GM13977 (cell line): ENCODE results near the gene RNF207.
A peak's percentile ranks its signal among the peaks of the same experiment; 100 is the strongest.

Experiments used
- DNase-seq: peaks from one replicate; pipeline ENCODE4 v3.0.0; 2012; ENCODE audit warnings: low spot score
- in situ Hi-C: fragments of 300-500 bp; cut with MboI; formaldehyde crosslinking; loops from one replicate; pipeline ENCODE4 v1.12.0; 2022; ENCODE audit warnings: low sequenced_read_pairs, low pct_unique_long_range_greater_than_20kb, mixed read lengths, inconsistent platforms; ENCODE audit not compliant: unreplicated experiment
- TF ChIP-seq, protein P1 (sequence below): IDR thresholded peaks from 2 replicates; pipeline ENCODE4 v1.5.1; 2012; ENCODE audit warnings: mild to moderate bottlenecking, control low read depth; ENCODE audit not compliant: insufficient read depth; ENCODE audit errors: extremely low read depth, missing control alignments

The RNF207 gene

DNA sequence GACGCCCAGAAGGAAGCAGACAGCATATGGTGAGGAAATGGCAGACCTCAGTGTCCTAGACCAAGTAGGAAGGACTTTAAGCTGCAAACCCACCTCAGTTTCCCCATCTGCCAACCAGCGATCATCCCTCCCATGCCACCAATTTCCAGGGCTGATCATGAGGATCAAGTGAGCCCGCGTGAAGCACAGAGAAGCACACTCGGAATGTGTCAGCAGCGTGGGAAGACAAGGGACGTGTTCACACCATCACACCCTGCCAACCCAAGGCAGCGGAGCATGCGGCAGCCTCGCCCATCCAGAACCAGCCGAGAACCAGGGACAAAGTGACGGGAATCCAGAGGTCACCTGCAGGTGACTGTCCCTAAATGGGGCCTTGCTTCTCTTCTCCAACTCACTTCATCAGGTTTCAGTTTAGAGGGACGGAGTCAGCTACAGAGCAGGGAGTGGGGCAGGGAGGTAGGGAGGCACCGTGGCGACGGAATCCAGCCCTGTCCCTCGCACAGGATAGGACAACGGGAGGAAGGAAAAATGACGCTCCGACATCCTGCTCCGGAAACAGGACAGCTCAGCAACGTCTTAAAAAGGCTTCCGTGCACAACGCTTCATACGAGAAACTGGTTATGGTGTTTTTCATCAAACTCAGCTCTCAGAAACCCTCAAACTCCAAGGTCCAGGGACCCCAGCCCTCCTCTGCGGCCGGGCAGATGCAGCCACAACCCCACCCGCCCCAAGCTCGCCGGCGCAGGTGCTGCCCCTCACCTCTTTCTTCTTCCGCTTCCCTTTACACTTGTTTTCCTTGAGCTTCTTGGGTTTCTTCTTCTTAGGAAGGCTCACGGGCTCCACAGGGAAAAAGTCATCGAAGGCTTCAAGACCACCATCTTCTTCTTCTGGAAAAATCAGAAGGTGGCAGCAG lies 38.3 kb upstream of the RNF207 start:
- in situ Hi-C loops: no loop called here
- TF ChIP-seq, protein P1, sequence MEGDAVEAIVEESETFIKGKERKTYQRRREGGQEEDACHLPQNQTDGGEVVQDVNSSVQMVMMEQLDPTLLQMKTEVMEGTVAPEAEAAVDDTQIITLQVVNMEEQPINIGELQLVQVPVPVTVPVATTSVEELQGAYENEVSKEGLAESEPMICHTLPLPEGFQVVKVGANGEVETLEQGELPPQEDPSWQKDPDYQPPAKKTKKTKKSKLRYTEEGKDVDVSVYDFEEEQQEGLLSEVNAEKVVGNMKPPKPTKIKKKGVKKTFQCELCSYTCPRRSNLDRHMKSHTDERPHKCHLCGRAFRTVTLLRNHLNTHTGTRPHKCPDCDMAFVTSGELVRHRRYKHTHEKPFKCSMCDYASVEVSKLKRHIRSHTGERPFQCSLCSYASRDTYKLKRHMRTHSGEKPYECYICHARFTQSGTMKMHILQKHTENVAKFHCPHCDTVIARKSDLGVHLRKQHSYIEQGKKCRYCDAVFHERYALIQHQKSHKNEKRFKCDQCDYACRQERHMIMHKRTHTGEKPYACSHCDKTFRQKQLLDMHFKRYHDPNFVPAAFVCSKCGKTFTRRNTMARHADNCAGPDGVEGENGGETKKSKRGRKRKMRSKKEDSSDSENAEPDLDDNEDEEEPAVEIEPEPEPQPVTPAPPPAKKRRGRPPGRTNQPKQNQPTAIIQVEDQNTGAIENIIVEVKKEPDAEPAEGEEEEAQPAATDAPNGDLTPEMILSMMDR: no peak

GRCh38 chr1:6168947-6169586 lies 36.9 kb upstream of the RNF207 start:
- DNase-seq: no peak
- TF ChIP-seq, protein P1: no peak
- in situ Hi-C loops: no loop called here

More for the DNA sequence above, 38.3 kb upstream of the RNF207 start:
- no peak for DNase-seq

DNA sequence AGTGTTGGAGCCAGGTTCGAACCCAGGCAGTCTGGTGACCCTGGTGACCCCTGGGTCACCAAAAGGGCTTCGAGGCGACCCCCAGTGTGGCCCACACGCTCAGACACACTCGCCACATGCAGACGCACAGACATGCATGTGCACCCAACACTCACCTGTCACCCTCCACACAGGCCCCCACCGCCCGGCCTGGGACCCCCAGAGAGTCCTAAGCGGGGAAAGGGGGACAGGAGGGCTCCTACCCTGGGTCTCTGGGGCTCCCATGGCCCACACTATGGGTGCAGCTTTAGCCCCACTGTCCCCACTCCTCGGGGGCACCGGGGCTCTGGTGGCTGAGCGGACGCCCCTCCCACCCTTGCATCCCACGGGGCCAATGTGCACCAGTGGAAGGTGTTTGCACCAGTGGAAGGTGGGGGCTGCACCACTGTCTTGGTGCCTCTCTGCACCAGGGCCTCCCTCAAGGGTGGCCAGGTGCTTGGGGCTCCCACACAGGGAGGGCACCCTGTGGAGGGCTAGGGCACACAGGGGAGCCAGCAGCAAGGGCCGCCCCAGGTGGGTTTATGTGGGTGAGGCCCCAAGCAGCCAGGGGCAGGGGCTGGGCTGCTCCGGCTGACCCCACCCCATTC lies 35.7 kb upstream of the RNF207 start:
- in situ Hi-C loops: no loop called here
- no peak for DNase-seq
- TF ChIP-seq, protein P1: no peak

GRCh38 chr1:6170742-6171201 lies 35.1 kb upstream of the RNF207 start:
- DNase-seq: no peak
- TF ChIP-seq, protein P1: no peak
- in situ Hi-C loops: no loop called here

GRCh38 chr1:6171548-6172124 lies 34.3 kb upstream of the RNF207 start:
- in situ Hi-C loops: no loop called here
- DNase-seq: no peak
- TF ChIP-seq, protein P1: peak; percentile 11

- no peak for DNase-seq
- TF ChIP-seq, protein P1: no peak
- in situ Hi-C loops: no loop called here
Measured at GRCh38 chr1:6172549-6172948, 33.4 kb upstream of the RNF207 start.
